ENCODE results near the gene TRAPPC5.
A peak's percentile ranks its signal among the peaks of the same experiment; 100 is the strongest.

Gene TRAPPC5

DNA sequence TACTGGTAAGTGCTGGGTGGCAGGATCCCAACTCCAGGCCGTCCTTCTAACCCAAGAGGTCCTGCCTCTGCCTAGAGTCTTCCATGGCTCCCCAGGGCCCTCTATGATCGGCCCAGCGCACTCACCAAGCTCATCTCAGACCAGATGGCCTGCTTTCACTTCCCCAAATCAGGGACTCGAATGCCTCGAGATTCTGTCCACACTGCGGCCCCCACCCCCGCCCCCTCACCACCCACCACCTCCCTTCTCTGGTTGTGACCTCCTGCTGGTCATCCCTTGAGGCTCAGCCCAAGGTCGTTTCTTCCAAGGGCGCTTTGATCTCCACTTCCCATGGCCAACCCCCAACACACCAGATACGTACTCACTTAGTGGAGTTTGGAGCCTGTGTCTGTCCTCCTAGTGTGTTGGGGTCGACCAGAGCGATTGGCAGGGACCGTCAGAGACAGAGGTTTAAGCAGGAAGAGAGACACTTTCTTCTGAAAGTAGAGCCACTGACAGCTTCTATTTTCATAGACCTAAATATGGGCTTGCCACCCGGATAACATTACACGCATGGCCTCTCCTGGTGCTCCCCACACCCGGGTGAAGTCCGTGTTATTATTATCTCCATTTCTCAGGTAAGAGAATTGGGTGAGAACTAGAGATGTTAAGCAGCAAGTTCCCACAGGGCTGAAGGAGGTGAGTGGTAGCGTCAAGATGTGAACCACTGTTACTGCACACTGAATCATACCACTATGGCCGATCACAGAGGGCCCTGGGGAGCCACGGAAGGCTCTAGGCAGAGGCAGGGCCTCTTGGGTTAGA lies 21.2 kb downstream of the TRAPPC5 start, which contains the start of gene FCER2:
FCER2 (minus strand) TSS at position 478 of the 804 bp plus-strand sequence. CDS start 2,371 bp downstream, outside the sequence.
- Histone ChIP-seq H3K27me3 (ENCODE audit: insufficient read depth, poor library complexity, severe bottlenecking) (no peaks in the 10 kb centered on the region), H3K27ac (replicated peaks) (no peak within 1 kb of the TSS), H3K4me3 (replicated peaks; ENCODE audit: insufficient read depth, low read length) (no peak within 1 kb of the TSS)
- DNase-seq (ENCODE audit: low read depth in 1 of 2, low spot score in 1 of 2), result no peak
- TF ChIP-seq GABPA (IDR thresholded peaks at IDR 0.05; ENCODE audit: low read depth) (no peak), SPI1 (IDR thresholded peaks at IDR 0.05; ENCODE audit: borderline replicate concordance, low read depth) (no peak), POLR2AphosphoS5 (IDR thresholded peaks at IDR 0.05; ENCODE audit: low read depth) (no peak)
- TF ChIP-seq, protein P1, sequence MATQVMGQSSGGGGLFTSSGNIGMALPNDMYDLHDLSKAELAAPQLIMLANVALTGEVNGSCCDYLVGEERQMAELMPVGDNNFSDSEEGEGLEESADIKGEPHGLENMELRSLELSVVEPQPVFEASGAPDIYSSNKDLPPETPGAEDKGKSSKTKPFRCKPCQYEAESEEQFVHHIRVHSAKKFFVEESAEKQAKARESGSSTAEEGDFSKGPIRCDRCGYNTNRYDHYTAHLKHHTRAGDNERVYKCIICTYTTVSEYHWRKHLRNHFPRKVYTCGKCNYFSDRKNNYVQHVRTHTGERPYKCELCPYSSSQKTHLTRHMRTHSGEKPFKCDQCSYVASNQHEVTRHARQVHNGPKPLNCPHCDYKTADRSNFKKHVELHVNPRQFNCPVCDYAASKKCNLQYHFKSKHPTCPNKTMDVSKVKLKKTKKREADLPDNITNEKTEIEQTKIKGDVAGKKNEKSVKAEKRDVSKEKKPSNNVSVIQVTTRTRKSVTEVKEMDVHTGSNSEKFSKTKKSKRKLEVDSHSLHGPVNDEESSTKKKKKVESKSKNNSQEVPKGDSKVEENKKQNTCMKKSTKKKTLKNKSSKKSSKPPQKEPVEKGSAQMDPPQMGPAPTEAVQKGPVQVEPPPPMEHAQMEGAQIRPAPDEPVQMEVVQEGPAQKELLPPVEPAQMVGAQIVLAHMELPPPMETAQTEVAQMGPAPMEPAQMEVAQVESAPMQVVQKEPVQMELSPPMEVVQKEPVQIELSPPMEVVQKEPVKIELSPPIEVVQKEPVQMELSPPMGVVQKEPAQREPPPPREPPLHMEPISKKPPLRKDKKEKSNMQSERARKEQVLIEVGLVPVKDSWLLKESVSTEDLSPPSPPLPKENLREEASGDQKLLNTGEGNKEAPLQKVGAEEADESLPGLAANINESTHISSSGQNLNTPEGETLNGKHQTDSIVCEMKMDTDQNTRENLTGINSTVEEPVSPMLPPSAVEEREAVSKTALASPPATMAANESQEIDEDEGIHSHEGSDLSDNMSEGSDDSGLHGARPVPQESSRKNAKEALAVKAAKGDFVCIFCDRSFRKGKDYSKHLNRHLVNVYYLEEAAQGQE (IDR thresholded peaks at IDR 0.05; ENCODE audit: insufficient replicate concordance, low read depth), result no peak
- TF ChIP-seq, protein P2, sequence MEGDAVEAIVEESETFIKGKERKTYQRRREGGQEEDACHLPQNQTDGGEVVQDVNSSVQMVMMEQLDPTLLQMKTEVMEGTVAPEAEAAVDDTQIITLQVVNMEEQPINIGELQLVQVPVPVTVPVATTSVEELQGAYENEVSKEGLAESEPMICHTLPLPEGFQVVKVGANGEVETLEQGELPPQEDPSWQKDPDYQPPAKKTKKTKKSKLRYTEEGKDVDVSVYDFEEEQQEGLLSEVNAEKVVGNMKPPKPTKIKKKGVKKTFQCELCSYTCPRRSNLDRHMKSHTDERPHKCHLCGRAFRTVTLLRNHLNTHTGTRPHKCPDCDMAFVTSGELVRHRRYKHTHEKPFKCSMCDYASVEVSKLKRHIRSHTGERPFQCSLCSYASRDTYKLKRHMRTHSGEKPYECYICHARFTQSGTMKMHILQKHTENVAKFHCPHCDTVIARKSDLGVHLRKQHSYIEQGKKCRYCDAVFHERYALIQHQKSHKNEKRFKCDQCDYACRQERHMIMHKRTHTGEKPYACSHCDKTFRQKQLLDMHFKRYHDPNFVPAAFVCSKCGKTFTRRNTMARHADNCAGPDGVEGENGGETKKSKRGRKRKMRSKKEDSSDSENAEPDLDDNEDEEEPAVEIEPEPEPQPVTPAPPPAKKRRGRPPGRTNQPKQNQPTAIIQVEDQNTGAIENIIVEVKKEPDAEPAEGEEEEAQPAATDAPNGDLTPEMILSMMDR (IDR thresholded peaks at IDR 0.05; ENCODE audit: insufficient read depth, low read length), result no peak

DNA sequence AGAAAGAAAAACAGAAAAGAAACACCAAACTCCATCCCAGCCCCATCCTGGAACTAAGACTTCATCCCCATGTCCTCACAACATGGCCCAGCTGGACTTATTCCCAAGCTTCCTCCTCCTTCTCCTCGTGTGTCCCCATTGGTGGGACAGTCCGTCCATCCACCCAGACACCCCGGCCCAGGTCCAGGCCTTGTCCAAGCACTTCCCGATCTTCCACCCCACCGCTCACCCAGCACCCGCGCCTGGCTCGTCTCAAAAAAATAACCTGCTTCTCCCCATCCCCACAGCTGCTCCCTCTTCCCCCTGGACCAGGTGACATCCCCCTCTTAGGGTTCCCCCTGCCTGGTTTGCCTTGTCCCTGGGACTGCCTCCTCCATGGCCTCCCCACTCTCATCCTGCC lies 22.7 kb downstream of the TRAPPC5 start:
- Histone ChIP-seq H3K27me3 (ENCODE audit: insufficient read depth, poor library complexity, severe bottlenecking) (no peaks in the 10 kb centered on the region), H3K27ac (replicated peaks) (no peak overlapping the region), H3K4me3 (replicated peaks; ENCODE audit: insufficient read depth, low read length) (no peak overlapping the region)
- DNase-seq (ENCODE audit: low read depth in 1 of 2, low spot score in 1 of 2), result no peak
- TF ChIP-seq, protein P1 (IDR thresholded peaks at IDR 0.05; ENCODE audit: insufficient replicate concordance, low read depth), result no peak

DNA sequence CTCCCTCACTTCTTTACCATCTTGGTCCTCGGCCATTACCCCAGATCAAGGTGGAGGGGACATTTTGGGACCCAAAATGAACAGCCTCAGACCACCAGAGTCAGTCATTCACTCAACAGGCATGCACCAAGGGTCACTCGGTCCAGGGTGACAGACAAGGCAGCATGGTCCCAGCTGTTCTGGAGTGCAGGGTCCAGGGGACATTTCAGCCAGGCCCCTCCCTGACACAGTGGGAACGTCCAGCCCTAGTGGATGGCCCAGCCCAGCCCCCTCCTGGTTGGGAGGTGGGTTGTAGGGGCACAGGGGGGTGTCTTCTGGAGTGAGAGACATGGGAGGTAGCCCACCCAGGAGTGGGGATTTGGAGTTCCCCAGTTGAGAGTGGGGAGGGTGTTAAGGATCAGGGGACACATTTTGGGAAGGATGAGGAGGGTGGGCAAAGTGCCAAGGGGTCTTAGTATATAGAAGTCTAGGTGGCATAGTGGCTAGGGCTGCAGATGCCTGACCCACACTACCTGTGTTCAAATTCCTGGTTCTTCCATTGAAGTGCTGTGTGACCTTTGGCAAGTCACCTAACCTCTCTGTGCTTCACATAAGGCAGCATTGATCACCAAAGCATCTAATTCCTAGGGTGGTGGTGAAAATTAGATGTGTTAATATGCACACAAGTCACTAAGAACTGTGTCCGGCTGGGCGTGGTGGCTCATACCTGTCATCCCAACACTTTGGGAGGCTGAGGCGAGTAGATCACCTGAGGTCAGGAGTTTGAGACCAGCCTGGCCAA lies 23.8 kb downstream of the TRAPPC5 start:
- H3K27ac ChIP-seq (replicated peaks), result peak overlapping the region; percentile 79
- no peak for DNase-seq (ENCODE audit: low read depth in 1 of 2, low spot score in 1 of 2)
- no peaks in the 10 kb centered on the region for H3K27me3 ChIP-seq (ENCODE audit: insufficient read depth, poor library complexity, severe bottlenecking)
- TF ChIP-seq GABPA (IDR thresholded peaks at IDR 0.05; ENCODE audit: low read depth) (no peak), SPI1 (IDR thresholded peaks at IDR 0.05; ENCODE audit: borderline replicate concordance, low read depth) (no peak), POLR2AphosphoS5 (IDR thresholded peaks at IDR 0.05; ENCODE audit: low read depth) (no peak)
- TF ChIP-seq, protein P1 (IDR thresholded peaks at IDR 0.05; ENCODE audit: insufficient replicate concordance, low read depth), result no peak
- TF ChIP-seq, protein P2 (IDR thresholded peaks at IDR 0.05; ENCODE audit: insufficient read depth, low read length), result no peak
- H3K4me3 ChIP-seq (replicated peaks; ENCODE audit: insufficient read depth, low read length), result no peak overlapping the region
